ENCODE results near the gene SIM2. TPM values are rescaled to one million over a fixed set of nuclear protein-coding genes. Genes with fewer than 3 reads are reported as not detected.

The SIM2 gene
- total and polyA plus RNA-seq, 2 donors (not counting 1 experiment from before 2014, with no cell fraction given), result not detected

- Histone ChIP-seq H3K79me2 (ENCODE audit: control insufficient read depth, insufficient read depth, low read length) (no peaks in the 10 kb centered on the region), H3K4me2 (replicated peaks; ENCODE audit: low read depth, low read length, poor library complexity, severe bottlenecking) (no peak overlapping the region), H3K27ac (ENCODE audit: low read length in 2 of 2) (no peak overlapping the region), H2AFZ (ENCODE audit: insufficient read depth, low read depth, low read length, poor library complexity, severe bottlenecking) (no peak overlapping the region), H3K27me3 (replicated peaks in 1 of 4; ENCODE audit: control extremely low read depth in 1 of 4, control insufficient read depth in 3 of 4, insufficient read depth in 4 of 4, low read length in 3 of 4) (peaks cover 0 to 9% (median 4%) of the 10 kb centered on the region in 4 experiments), H3K36me3 (replicated peaks in 1 of 2; ENCODE audit: control extremely low read depth in 1 of 2, control insufficient read depth in 1 of 2, extremely low read depth in 1 of 2, insufficient read depth in 2 of 2, low read length in 1 of 2) (no peaks in the 10 kb centered on the region), H3K9ac (ENCODE audit: low read length) (no peak overlapping the region), H3K9me3 (ENCODE audit: control extremely low read depth in 1 of 3, control insufficient read depth in 2 of 3, insufficient read depth in 1 of 3, low read length in 2 of 3) (peaks cover 1 to 9% (median 8%) of the 10 kb centered on the region in 3 donors), H3K4me3 (ENCODE audit: control extremely low read depth in 1 of 5, extremely low read depth in 1 of 5, insufficient read depth in 1 of 5, low read depth in 2 of 5, low read length in 4 of 5) (no peak overlapping the region), H4K20me1 (ENCODE audit: control insufficient read depth, insufficient read depth, low read length, poor library complexity, severe bottlenecking) (no peaks in the 10 kb centered on the region), H3K4me1 (ENCODE audit: control insufficient read depth in 2 of 2, insufficient read depth in 2 of 2, low read length in 2 of 2) (no peaks in the 10 kb centered on the region)
- DNase-seq (no peak), ATAC-seq (ENCODE audit: low read depth) (no peak)
- ChIA-PET POLR2A (no interaction called here), CTCF (no interaction called here)
- TF ChIP-seq, protein P1, sequence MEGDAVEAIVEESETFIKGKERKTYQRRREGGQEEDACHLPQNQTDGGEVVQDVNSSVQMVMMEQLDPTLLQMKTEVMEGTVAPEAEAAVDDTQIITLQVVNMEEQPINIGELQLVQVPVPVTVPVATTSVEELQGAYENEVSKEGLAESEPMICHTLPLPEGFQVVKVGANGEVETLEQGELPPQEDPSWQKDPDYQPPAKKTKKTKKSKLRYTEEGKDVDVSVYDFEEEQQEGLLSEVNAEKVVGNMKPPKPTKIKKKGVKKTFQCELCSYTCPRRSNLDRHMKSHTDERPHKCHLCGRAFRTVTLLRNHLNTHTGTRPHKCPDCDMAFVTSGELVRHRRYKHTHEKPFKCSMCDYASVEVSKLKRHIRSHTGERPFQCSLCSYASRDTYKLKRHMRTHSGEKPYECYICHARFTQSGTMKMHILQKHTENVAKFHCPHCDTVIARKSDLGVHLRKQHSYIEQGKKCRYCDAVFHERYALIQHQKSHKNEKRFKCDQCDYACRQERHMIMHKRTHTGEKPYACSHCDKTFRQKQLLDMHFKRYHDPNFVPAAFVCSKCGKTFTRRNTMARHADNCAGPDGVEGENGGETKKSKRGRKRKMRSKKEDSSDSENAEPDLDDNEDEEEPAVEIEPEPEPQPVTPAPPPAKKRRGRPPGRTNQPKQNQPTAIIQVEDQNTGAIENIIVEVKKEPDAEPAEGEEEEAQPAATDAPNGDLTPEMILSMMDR (IDR thresholded peaks at IDR 0.05), result no peak
- no peak for TF ChIP-seq EZH2 (IDR thresholded peaks at IDR 0.05; ENCODE audit: borderline replicate concordance, insufficient read depth, low read depth, low read length, poor library complexity, severe bottlenecking)
- Mint-ChIP-seq H3K27ac (no peak overlapping the region), H3K9me3 (ENCODE audit: insufficient read depth) (peaks cover 11% of the 10 kb centered on the region), H3K27me3 (peaks cover 49% of the 10 kb centered on the region), H3K4me3 (no peak overlapping the region), H3K4me1 (no peaks in the 10 kb centered on the region)
- intact Hi-C loops (cut with micrococcal nuclease), result no loop called here
- no CpG with 5 or more reads among the region's 2 CpGs for WGBS (ENCODE audit: insufficient coverage)
These were observed 21.5 kb upstream of the SIM2 start for GRCh38 chr21:36677443-36677842.

GRCh38 chr21:36678538-36678937, 20.4 kb upstream of the SIM2 start:
- no peak for ATAC-seq (ENCODE audit: low read depth)
- H3K27ac ChIP-seq (ENCODE audit: low read length in 2 of 2), result no peak overlapping the region
- TF ChIP-seq, protein P1 (IDR thresholded peaks at IDR 0.05), result no peak
- TF ChIP-seq EZH2 (IDR thresholded peaks at IDR 0.05; ENCODE audit: borderline replicate concordance, insufficient read depth, low read depth, low read length, poor library complexity, severe bottlenecking), result no peak
- peaks cover 0 to 9% (median 4%) of the 10 kb centered on the region in 4 experiments for H3K27me3 ChIP-seq (replicated peaks in 1 of 4; ENCODE audit: control extremely low read depth in 1 of 4, control insufficient read depth in 3 of 4, insufficient read depth in 4 of 4, low read length in 3 of 4)
- ChIA-PET POLR2A (no interaction called here), CTCF (no interaction called here)
- intact Hi-C loops (cut with micrococcal nuclease), result no loop called here
- H3K9me3 ChIP-seq (ENCODE audit: control extremely low read depth in 1 of 3, control insufficient read depth in 2 of 3, insufficient read depth in 1 of 3, low read length in 2 of 3), result peaks cover 1 to 9% (median 8%) of the 10 kb centered on the region in 3 donors
- H3K79me2 ChIP-seq (ENCODE audit: control insufficient read depth, insufficient read depth, low read length), result no peaks in the 10 kb centered on the region
- H3K4me3 ChIP-seq (ENCODE audit: control extremely low read depth in 1 of 5, extremely low read depth in 1 of 5, insufficient read depth in 1 of 5, low read depth in 2 of 5, low read length in 4 of 5), result no peak overlapping the region
- no peak overlapping the region for H2AFZ ChIP-seq (ENCODE audit: insufficient read depth, low read depth, low read length, poor library complexity, severe bottlenecking)
- peaks cover 11% of the 10 kb centered on the region for H3K9me3 Mint-ChIP-seq (ENCODE audit: insufficient read depth)
- no CpG with 5 or more reads among the region's 2 CpGs for WGBS (ENCODE audit: insufficient coverage)
- no peak overlapping the region for H3K9ac ChIP-seq (ENCODE audit: low read length)
- H4K20me1 ChIP-seq (ENCODE audit: control insufficient read depth, insufficient read depth, low read length, poor library complexity, severe bottlenecking), result no peaks in the 10 kb centered on the region
- H3K4me2 ChIP-seq (replicated peaks; ENCODE audit: low read depth, low read length, poor library complexity, severe bottlenecking), result no peak overlapping the region
- no peaks in the 10 kb centered on the region for H3K4me1 ChIP-seq (ENCODE audit: control insufficient read depth in 2 of 2, insufficient read depth in 2 of 2, low read length in 2 of 2)
- no peaks in the 10 kb centered on the region for H3K4me1 Mint-ChIP-seq
- no peaks in the 10 kb centered on the region for H3K36me3 ChIP-seq (replicated peaks in 1 of 2; ENCODE audit: control extremely low read depth in 1 of 2, control insufficient read depth in 1 of 2, extremely low read depth in 1 of 2, insufficient read depth in 2 of 2, low read length in 1 of 2)
- no peak overlapping the region for H3K4me3 Mint-ChIP-seq
- H3K27me3 Mint-ChIP-seq, result peaks cover 57% of the 10 kb centered on the region
- DNase-seq, result no peak
- no peak overlapping the region for H3K27ac Mint-ChIP-seq

All from B cell (primary cell).